Measurements from ENCODE around the gene NRCAM.

Gene NRCAM

GRCh38 chr7:108235451-108236061 lies 220.7 kb downstream of the NRCAM start:
- DNase-seq, result no peak

GRCh38 chr7:108234971-108235450 lies 221.2 kb downstream of the NRCAM start:
- no peak for DNase-seq

GRCh38 chr7:108234281-108234680 lies 222.0 kb downstream of the NRCAM start:
- DNase-seq, result no peak

- no peak for DNase-seq
Measured at GRCh38 chr7:108232076-108232475, 224.2 kb downstream of the NRCAM start.

GRCh38 chr7:108231221-108231620 lies 225.0 kb downstream of the NRCAM start:
- no peak for DNase-seq

- no peak for DNase-seq
Measured at GRCh38 chr7:108227366-108227765, 228.9 kb downstream of the NRCAM start.

GRCh38 chr7:108226816-108227299 lies 229.4 kb downstream of the NRCAM start:
- DNase-seq, result no peak

GRCh38 chr7:108225531-108226181 lies 230.6 kb downstream of the NRCAM start:
- DNase-seq, result no peak

GRCh38 chr7:108224387-108224786 lies 231.8 kb downstream of the NRCAM start:
- no peak for DNase-seq

GRCh38 chr7:108222236-108222892 lies 233.9 kb downstream of the NRCAM start:
- DNase-seq, result no peak

GRCh38 chr7:108211382-108212201 lies 244.6 kb downstream of the NRCAM start:
- DNase-seq, result no peak

GRCh38 chr7:108210796-108211195 lies 245.4 kb downstream of the NRCAM start:
- DNase-seq, result no peak

- no peak for DNase-seq
Measured at GRCh38 chr7:108205311-108205710, 250.9 kb downstream of the NRCAM start.

GRCh38 chr7:108204281-108204796 lies 251.9 kb downstream of the NRCAM start:
- no peak for DNase-seq

GRCh38 chr7:108203537-108203936 lies 252.7 kb downstream of the NRCAM start:
- DNase-seq, result no peak

- no peak for DNase-seq
Measured at GRCh38 chr7:108202743-108203142, 253.5 kb downstream of the NRCAM start.

- DNase-seq, result no peak
Measured at GRCh38 chr7:108201766-108202165, 254.5 kb downstream of the NRCAM start.

- no peak for DNase-seq
Measured at GRCh38 chr7:108200326-108200725, 255.9 kb downstream of the NRCAM start.

GRCh38 chr7:108197371-108198091 lies 258.7 kb downstream of the NRCAM start:
- no peak for DNase-seq

GRCh38 chr7:108196004-108196403 lies 260.2 kb downstream of the NRCAM start:
- DNase-seq, result no peak

GRCh38 chr7:108193594-108194498 lies 262.4 kb downstream of the NRCAM start:
- no peak for DNase-seq

All from activated T-cell treated with anti-CD3 and anti-CD28 coated beads for 4 hours (primary cell).